Measurements from ENCODE around the gene IRX2.

The IRX2 gene

GRCh38 chr5:2703041-2703440 is 48.4 kb downstream of the IRX2 start:
- H4K20me1 ChIP-seq (ENCODE audit: insufficient read depth, low read length) = no peaks in the 10 kb centered on the region
- no peaks in the 10 kb centered on the region for H3K4me1 ChIP-seq (ENCODE audit: low read length)
- no peaks in the 10 kb centered on the region for H3K9me2 ChIP-seq (replicated peaks; ENCODE audit: insufficient read depth, low read length)
- no peak overlapping the region for H3K4me2 ChIP-seq (ENCODE audit: low read depth, low read length)
- H3K4me3 ChIP-seq (ENCODE audit: low read length) = no peak overlapping the region
- no peak for TF ChIP-seq EZH2 (optimal IDR thresholded peaks at IDR 0.05; ENCODE audit: low read depth, low read length)
- no peak for TF ChIP-seq CTCF (IDR thresholded peaks at IDR 0.05; ENCODE audit: low read length)
- TF ChIP-seq EZH2phosphoT487 (IDR thresholded peaks at IDR 0.05; ENCODE audit: low read length) = no peak
- no peaks in the 10 kb centered on the region for H3K36me3 ChIP-seq (replicated peaks; ENCODE audit: insufficient read depth, low read length)
- no peaks in the 10 kb centered on the region for H3K79me2 ChIP-seq (ENCODE audit: low read length)
- H3K27ac ChIP-seq (ENCODE audit: low read length) = no peak overlapping the region
- no peaks in the 10 kb centered on the region for H3K9me3 ChIP-seq (replicated peaks; ENCODE audit: insufficient read depth, low read length)
- no peak overlapping the region for H2AFZ ChIP-seq (ENCODE audit: low read length)
- no peak for DNase-seq
- no peaks in the 10 kb centered on the region for H3F3A ChIP-seq (ENCODE audit: insufficient read depth, low read length)
- H3K9ac ChIP-seq (ENCODE audit: low read length) = no peak overlapping the region
- H3K27me3 ChIP-seq (replicated peaks; ENCODE audit: insufficient read depth, low read length) = no peaks in the 10 kb centered on the region

DNA sequence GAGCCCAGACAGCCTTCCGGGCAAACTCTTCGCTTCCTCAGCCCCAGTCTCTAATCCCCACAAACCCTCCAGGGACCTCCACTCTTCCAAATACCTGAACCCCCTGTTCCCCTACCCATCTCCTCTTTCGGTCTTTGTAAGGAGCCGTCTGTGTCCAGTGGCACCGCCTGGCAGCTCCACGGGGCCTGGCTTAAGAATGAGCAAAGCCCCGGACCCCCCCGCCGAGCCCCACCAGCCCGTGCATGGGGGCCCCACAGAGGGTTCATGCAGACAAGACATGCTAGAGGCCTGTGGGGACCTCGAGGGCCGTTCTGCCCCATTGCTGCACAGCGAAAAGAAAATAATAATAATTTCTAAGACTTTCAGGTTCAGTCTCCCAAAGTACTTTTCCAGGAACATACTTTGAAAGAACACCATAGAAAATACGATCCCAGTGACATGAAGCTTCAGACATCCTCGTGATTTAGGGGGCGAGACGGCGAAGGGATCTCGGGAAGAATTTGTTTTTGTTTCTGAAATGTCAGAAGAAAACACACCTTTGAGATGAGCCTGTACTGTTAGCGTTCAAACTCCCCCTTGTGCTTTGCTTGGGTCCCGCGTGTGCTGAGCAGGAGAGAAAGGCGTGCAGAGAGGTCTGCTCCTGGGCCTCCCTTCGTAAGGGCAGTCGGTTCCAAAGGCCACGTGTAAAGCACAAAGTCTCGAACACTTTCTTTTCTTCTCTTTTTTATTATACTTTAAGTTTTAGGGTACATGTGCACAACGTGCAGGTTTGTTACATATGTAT is 49.2 kb downstream of the IRX2 start:
- Histone ChIP-seq H3K9ac (ENCODE audit: low read length) (no peak overlapping the region), H3K27me3 (replicated peaks; ENCODE audit: insufficient read depth, low read length) (no peaks in the 10 kb centered on the region)

GRCh38 chr5:2701592-2701991 is 49.9 kb downstream of the IRX2 start:
- no peak overlapping the region for H3K27ac ChIP-seq (ENCODE audit: low read length)
- no peaks in the 10 kb centered on the region for H4K20me1 ChIP-seq (ENCODE audit: insufficient read depth, low read length)
- H3F3A ChIP-seq (ENCODE audit: insufficient read depth, low read length) = no peaks in the 10 kb centered on the region
- TF ChIP-seq EZH2 (optimal IDR thresholded peaks at IDR 0.05; ENCODE audit: low read depth, low read length) (no peak), CTCF (IDR thresholded peaks at IDR 0.05; ENCODE audit: low read length) (no peak), EZH2phosphoT487 (IDR thresholded peaks at IDR 0.05; ENCODE audit: low read length) (no peak)
- no peak overlapping the region for H3K4me3 ChIP-seq (ENCODE audit: low read length)
- H3K9me2 ChIP-seq (replicated peaks; ENCODE audit: insufficient read depth, low read length) = no peaks in the 10 kb centered on the region
- DNase-seq = no peak
- H2AFZ ChIP-seq (ENCODE audit: low read length) = no peak overlapping the region
- no peaks in the 10 kb centered on the region for H3K9me3 ChIP-seq (replicated peaks; ENCODE audit: insufficient read depth, low read length)
- H3K36me3 ChIP-seq (replicated peaks; ENCODE audit: insufficient read depth, low read length) = no peaks in the 10 kb centered on the region
- H3K9ac ChIP-seq (ENCODE audit: low read length) = no peak overlapping the region
- no peaks in the 10 kb centered on the region for H3K4me1 ChIP-seq (ENCODE audit: low read length)
- H3K79me2 ChIP-seq (ENCODE audit: low read length) = no peaks in the 10 kb centered on the region
- no peak overlapping the region for H3K4me2 ChIP-seq (ENCODE audit: low read depth, low read length)
- no peaks in the 10 kb centered on the region for H3K27me3 ChIP-seq (replicated peaks; ENCODE audit: insufficient read depth, low read length)

More for the DNA sequence above, 49.2 kb downstream of the IRX2 start:
- H3K9me2 ChIP-seq (replicated peaks; ENCODE audit: insufficient read depth, low read length) = no peaks in the 10 kb centered on the region
- no peaks in the 10 kb centered on the region for H3K36me3 ChIP-seq (replicated peaks; ENCODE audit: insufficient read depth, low read length)
- no peak overlapping the region for H2AFZ ChIP-seq (ENCODE audit: low read length)
- H3K9me3 ChIP-seq (replicated peaks; ENCODE audit: insufficient read depth, low read length) = no peaks in the 10 kb centered on the region
- H3K4me2 ChIP-seq (ENCODE audit: low read depth, low read length) = no peak overlapping the region
- no peaks in the 10 kb centered on the region for H3K79me2 ChIP-seq (ENCODE audit: low read length)
- H3K27ac ChIP-seq (ENCODE audit: low read length) = no peak overlapping the region
- no peaks in the 10 kb centered on the region for H3K4me1 ChIP-seq (ENCODE audit: low read length)
- no peak for DNase-seq
- no peak overlapping the region for H3K4me3 ChIP-seq (ENCODE audit: low read length)
- H3F3A ChIP-seq (ENCODE audit: insufficient read depth, low read length) = no peaks in the 10 kb centered on the region
- TF ChIP-seq EZH2 (optimal IDR thresholded peaks at IDR 0.05; ENCODE audit: low read depth, low read length) = no peak
- no peak for TF ChIP-seq EZH2phosphoT487 (IDR thresholded peaks at IDR 0.05; ENCODE audit: low read length)
- TF ChIP-seq CTCF (IDR thresholded peaks at IDR 0.05; ENCODE audit: low read length) = no peak
- H4K20me1 ChIP-seq (ENCODE audit: insufficient read depth, low read length) = no peaks in the 10 kb centered on the region
